GM18498 (cell line): ENCODE results near the gene RSL24D1.

Experiments
- ATAC-seq: cut with Tn5 transposase; IDR thresholded peaks from one replicate; pipeline ENCODE4 v1.9.1; 2021; ENCODE audit warnings: mild to moderate bottlenecking, moderate library complexity; ENCODE audit not compliant: unreplicated experiment

The RSL24D1 gene

GRCh38 chr15:55196458-55197361 lies at the start of gene RSL24D1:
TSS of gene RSL24D1 (minus strand) at chr15:55196941. CDS start at chr15:55196890, 51 bp downstream.
- peak; percentile 96 for ATAC-seq

- no peak for ATAC-seq
Observed at GRCh38 chr15:55245059-55245458, 48.3 kb upstream of the RSL24D1 start.

- no peak for ATAC-seq
Observed at GRCh38 chr15:55241891-55242290, 45.1 kb upstream of the RSL24D1 start.

GRCh38 chr15:55241186-55241585 lies 44.4 kb upstream of the RSL24D1 start:
- no peak for ATAC-seq

- ATAC-seq = no peak
Observed at GRCh38 chr15:55240125-55240760, 43.5 kb upstream of the RSL24D1 start.

GRCh38 chr15:55239440-55240124 lies 42.8 kb upstream of the RSL24D1 start:
- ATAC-seq = no peak

GRCh38 chr15:55238877-55239276 lies 42.1 kb upstream of the RSL24D1 start:
- ATAC-seq = no peak

- peak; percentile 45 for ATAC-seq
Observed at GRCh38 chr15:55237219-55238130, 40.7 kb upstream of the RSL24D1 start.

GRCh38 chr15:55235546-55236036 lies 38.9 kb upstream of the RSL24D1 start:
- ATAC-seq = no peak

- no peak for ATAC-seq
Observed at GRCh38 chr15:55234800-55235104, 38.0 kb upstream of the RSL24D1 start.

- no peak for ATAC-seq
Observed at GRCh38 chr15:55234104-55234799, 37.5 kb upstream of the RSL24D1 start.

- no peak for ATAC-seq
Observed at GRCh38 chr15:55231455-55231854, 34.7 kb upstream of the RSL24D1 start.

- no peak for ATAC-seq
Observed at GRCh38 chr15:55230953-55231352, 34.2 kb upstream of the RSL24D1 start.

GRCh38 chr15:55230051-55230670 lies 33.4 kb upstream of the RSL24D1 start:
- no peak for ATAC-seq

GRCh38 chr15:55226127-55226526 lies 29.4 kb upstream of the RSL24D1 start:
- ATAC-seq = no peak

- ATAC-seq = peak; percentile 29
Observed at GRCh38 chr15:55224892-55225291, 28.2 kb upstream of the RSL24D1 start.

- ATAC-seq = peak; percentile 68
Observed at GRCh38 chr15:55222588-55222987, 25.8 kb upstream of the RSL24D1 start.

GRCh38 chr15:55221090-55222011 lies 24.6 kb upstream of the RSL24D1 start:
- ATAC-seq = peak; percentile 42
